Mucosa of descending colon (tissue), 3 donors: ENCODE data around the gene MYMK. TPM values are rescaled to one million over a fixed set of nuclear protein-coding genes. Genes with fewer than 3 reads are reported as not detected.
A peak's percentile ranks its signal among the peaks of the same experiment; 100 is the strongest.

Experiments
- ATAC-seq: fragments of 200-7000 bp; cut with Tn5 transposase; one replicate; pipeline ENCODE4 v1.9.1; 2020; ENCODE audit warnings: mild to moderate bottlenecking, moderate library complexity
- DNase-seq, 3 donors: peaks; one replicate each; pipeline ENCODE4 v3.0.0-alpha.2; 2020
- H3K36me3 ChIP-seq: fragments of 200-600 bp; one replicate; pipeline ENCODE4 v1.8.0; 2021; ENCODE audit warnings: low read depth, mild to moderate bottlenecking
- H3K4me1 ChIP-seq: fragments of 200-600 bp; one replicate; pipeline ENCODE4 v1.8.0; 2021; ENCODE audit warnings: low read depth, mild to moderate bottlenecking
- H3K4me3 ChIP-seq: fragments of 200-600 bp; one replicate; pipeline ENCODE4 v1.8.0; 2021; ENCODE audit warnings: mild to moderate bottlenecking
- H3K9me3 ChIP-seq: fragments of 200-600 bp; one replicate; pipeline ENCODE4 v1.8.0; 2021; ENCODE audit warnings: mild to moderate bottlenecking
- CTCF ChIP-seq: fragments of 200-600 bp; IDR thresholded peaks from one replicate; pipeline ENCODE4 v1.8.0; 2022; ENCODE audit warnings: antibody characterized with exemption, mild to moderate bottlenecking
- intact Hi-C, 2 donors: fragments of 100-400 bp; cut with DNase I in 1 of 2; cut with micrococcal nuclease in 1 of 2; formaldehyde crosslinking; loops; one replicate each; pipeline versions ENCODE4 v1.11.0 to v1.11.1; 2022; cut with DNase I, micrococcal nuclease
- total RNA-seq, 3 donors: library from RNA; stranded (reverse); fragmentation: NEBNext Ultra II Directional in 2 of 3; extraction: Animal tissue kit (Norgen Biotek cat#: 25700) in 2 of 3; gene quantifications; one replicate each; pipeline versions ENCODE4 v1.2.1 to v1.2.4, GENCODE V29; 2021 to 2023
- donor health status: DM: no; HTN: no; CAD: no; lungs with moderate emphysema.
- donor health status: DM: no; HTN: no; CAD: no.
- donor health status: DM: no; HTN: yes; CAD: no.

The MYMK gene
- total RNA-seq, 3 donors from 2014 or later = not detected

- DNase-seq (peak in 1 of 3 donors; percentile 34), ATAC-seq (no peak)
- no peaks in the 10 kb centered on the region for H3K36me3 ChIP-seq
- H3K4me3 ChIP-seq = no peak overlapping the region
- H3K4me1 ChIP-seq = peaks cover 3% of the 10 kb centered on the region
- TF ChIP-seq CTCF = no peak
- H3K9me3 ChIP-seq = no peaks in the 10 kb centered on the region
- intact Hi-C loops = no loop called here
These were observed 1.7 kb downstream of the MYMK start for GRCh38 chr9:133523106-133523505.

- no peak for TF ChIP-seq CTCF
- Histone ChIP-seq H3K9me3 (no peaks in the 10 kb centered on the region), H3K4me1 (peaks cover 3% of the 10 kb centered on the region), H3K36me3 (no peaks in the 10 kb centered on the region), H3K4me3 (no peak overlapping the region)
- DNase-seq = peak; percentile 53 to 66 (median 57)
- ATAC-seq = peak; percentile 80
- intact Hi-C loops = no loop called here
These were observed 2.5 kb downstream of the MYMK start for GRCh38 chr9:133522073-133522910.

GRCh38 chr9:133521122-133522072 is 3.4 kb downstream of the MYMK start:
- H3K9me3 ChIP-seq = no peaks in the 10 kb centered on the region
- H3K4me3 ChIP-seq = no peak overlapping the region
- H3K4me1 ChIP-seq = peaks cover 3% of the 10 kb centered on the region
- H3K36me3 ChIP-seq = no peaks in the 10 kb centered on the region
- ATAC-seq = no peak
- peak in 1 of 3 donors; percentile 35 for DNase-seq
- TF ChIP-seq CTCF = no peak
- intact Hi-C loops = no loop called here

GRCh38 chr9:133520121-133520835 is 4.5 kb downstream of the MYMK start:
- intact Hi-C loops = no loop called here

More at GRCh38 chr9:133520121-133520835, 4.5 kb downstream of the MYMK start:
- TF ChIP-seq CTCF = no peak
- Histone ChIP-seq H3K36me3 (no peaks in the 10 kb centered on the region), H3K4me3 (no peak overlapping the region), H3K4me1 (peaks cover 3% of the 10 kb centered on the region), H3K9me3 (no peaks in the 10 kb centered on the region)
- peak in 1 of 3 donors; percentile 36 for DNase-seq
- no peak for ATAC-seq
